ENCODE results near the gene PIGL. TPM values are rescaled to one million over a fixed set of nuclear protein-coding genes. Genes with fewer than 3 reads are reported as not detected.

Gene PIGL
- total RNA-seq, 4 donors from 2014 or later: 59.7 to 94.0 (median 68.0) TPM

DNA sequence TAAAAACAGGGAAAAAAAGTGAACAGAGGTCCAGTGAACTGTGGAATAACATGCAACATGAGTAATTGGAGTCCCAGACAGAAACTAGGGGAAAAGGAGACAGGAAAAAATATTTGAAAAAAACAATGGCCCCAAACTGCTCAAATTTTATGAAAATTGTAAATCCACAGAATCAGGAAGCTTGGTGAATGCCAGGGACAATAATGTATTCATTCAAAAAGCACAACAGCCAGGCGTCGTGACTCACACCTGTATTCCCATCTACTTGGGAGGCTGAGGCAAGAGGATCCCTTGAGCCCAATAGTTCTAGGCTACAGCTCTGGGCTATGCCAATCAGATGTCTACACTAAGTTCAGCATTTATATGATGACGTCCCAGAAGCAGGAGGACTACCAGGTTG lies 25.4 kb upstream of the PIGL start:
- TF ChIP-seq, protein P1, sequence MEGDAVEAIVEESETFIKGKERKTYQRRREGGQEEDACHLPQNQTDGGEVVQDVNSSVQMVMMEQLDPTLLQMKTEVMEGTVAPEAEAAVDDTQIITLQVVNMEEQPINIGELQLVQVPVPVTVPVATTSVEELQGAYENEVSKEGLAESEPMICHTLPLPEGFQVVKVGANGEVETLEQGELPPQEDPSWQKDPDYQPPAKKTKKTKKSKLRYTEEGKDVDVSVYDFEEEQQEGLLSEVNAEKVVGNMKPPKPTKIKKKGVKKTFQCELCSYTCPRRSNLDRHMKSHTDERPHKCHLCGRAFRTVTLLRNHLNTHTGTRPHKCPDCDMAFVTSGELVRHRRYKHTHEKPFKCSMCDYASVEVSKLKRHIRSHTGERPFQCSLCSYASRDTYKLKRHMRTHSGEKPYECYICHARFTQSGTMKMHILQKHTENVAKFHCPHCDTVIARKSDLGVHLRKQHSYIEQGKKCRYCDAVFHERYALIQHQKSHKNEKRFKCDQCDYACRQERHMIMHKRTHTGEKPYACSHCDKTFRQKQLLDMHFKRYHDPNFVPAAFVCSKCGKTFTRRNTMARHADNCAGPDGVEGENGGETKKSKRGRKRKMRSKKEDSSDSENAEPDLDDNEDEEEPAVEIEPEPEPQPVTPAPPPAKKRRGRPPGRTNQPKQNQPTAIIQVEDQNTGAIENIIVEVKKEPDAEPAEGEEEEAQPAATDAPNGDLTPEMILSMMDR (IDR thresholded peaks at IDR 0.05; ENCODE audit: low read depth): no peak

DNA sequence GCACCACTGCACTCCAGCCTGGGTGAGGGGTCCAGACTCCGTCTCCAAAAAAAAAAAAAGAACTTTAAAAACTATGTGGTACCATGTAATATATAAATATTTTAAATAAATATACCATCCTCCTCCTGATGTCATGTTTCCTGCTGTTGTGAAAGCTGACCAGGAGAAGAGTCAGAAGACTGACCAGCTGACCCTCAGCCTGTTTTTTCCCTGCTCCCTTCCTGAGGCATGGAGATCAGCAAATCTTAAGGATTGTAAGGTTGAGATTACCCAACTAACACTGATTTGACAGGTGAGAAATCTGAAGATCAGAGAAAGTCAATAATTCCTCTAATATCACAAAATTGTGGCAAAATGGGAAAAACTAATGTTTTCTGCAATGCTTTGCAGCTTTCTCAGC lies 19.7 kb upstream of the PIGL start:
- TF ChIP-seq, protein P1 (IDR thresholded peaks at IDR 0.05; ENCODE audit: low read depth): no peak

DNA sequence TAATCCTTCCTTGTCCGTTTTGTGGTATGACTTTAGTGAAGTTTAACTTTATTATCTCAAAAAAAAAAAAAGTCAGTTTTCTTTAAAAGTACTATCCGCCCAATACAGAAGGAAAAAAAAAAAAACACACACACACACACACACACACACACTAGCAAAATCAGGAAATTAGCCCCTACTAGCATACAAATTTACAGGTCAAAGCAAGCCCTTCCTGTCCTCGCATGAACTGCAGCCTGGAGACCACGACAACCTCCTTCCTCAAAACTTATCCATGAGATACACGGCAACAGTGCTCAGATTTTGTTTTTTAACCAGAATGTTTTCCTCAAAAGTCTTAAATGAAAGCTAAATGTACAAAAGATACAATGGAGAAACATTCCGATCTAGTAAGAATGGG lies 17.9 kb upstream of the PIGL start:
- TF ChIP-seq, protein P1 (IDR thresholded peaks at IDR 0.05; ENCODE audit: low read depth): no peak

DNA sequence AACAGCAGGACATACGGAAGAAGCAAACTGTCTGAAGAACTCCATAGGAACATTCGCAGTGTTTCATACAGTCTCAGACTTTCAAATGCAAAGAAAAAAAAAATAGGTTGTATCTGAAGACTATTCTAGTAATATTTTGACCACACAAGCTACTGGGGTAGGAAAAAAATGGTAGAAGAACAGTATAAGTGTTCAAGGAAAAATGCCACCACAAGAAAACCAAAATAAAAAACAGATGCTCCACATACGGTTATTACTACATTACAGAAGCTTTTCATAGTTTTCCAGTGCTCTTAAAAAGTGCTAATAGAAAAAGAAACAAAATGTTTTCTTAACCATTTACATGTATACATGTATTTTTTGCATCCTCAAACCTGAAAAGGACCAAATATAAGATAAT lies 5.4 kb upstream of the PIGL start:
- TF ChIP-seq, protein P1 (IDR thresholded peaks at IDR 0.05; ENCODE audit: low read depth): no peak

DNA sequence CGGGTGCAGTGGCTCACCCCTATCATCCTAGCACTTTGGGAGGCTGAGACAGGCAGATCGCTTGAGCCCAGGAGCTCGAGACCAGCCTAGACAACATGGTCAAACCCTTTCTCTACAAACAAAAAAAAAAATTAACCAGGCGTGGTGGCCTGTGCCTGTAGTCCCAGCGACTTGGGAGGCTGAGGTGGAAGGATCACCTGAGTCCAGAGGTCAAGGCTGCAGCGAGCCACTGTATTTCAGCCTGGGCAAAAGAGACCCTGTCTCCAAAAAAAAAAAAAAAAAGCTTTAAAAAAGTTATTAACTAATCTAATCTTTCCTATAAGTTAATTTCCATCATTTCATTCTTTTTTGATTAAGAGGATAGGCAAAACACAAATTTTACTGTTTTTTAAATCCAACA lies 4.2 kb upstream of the PIGL start:
- TF ChIP-seq, protein P1 (IDR thresholded peaks at IDR 0.05; ENCODE audit: low read depth): no peak

DNA sequence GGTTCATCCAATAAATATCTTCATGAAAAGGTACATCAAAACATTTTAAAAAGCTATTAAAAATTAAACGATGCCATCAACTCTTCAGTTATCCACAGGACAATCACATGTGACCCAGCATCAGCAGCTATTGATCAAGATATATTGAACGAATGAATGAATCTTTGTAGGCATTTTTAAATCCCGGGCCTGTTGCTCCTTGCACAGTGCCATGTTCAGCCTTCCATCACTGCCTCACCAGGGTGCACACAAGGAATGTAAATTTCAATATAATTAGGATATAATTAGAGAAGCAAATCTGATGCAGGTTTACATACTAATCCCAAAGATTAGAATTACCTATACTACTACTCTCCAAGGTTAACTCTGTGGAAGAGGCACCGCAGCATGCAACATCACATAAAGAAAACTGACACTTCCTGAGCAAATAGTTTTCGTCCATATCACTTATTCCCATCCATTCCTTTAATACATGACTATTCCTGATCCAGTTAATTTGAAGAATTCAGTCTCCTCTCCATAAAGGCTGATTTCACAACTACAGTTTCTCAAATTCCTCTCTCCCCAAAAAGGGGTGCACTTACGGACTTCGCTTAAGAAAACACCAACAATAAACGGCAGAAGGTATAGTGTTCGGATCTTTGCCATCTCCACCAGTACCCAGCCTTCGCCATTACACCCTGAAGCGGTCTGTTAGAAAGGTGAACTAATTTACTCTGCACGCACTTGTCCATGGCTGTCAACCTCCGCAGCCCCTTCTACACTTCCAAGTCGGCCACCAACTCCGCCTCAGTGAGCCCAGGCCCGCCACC lies 2.6 kb upstream of the PIGL start:
- TF ChIP-seq, protein P1 (IDR thresholded peaks at IDR 0.05; ENCODE audit: low read depth): no peak

DNA sequence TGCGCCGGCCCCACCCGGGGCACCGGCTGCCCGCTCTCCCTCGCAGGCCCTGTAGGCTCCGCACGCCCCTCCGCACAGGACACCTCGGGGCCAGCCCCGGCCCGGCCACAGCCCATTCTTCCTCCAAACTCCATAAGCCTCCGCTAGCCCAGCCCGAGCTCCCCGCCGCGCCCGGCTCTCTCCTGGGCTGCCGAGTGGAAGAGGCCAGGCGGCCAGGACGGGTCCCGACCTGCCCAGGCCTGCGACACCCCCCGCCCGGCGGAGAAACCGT lies 2.1 kb upstream of the PIGL start:
- TF ChIP-seq, protein P1 (IDR thresholded peaks at IDR 0.05; ENCODE audit: low read depth): no peak
